ELR (cell line): ENCODE data around the gene FAM3D.

Experiments
- DNase-seq: peaks from one replicate; pipeline ENCODE4 v3.0.0-alpha.2; 2015; ENCODE audit warnings: low read depth

The FAM3D gene

GRCh38 chr3:58656631-58657030 is 9.9 kb downstream of the FAM3D start:
- DNase-seq: no peak

DNA sequence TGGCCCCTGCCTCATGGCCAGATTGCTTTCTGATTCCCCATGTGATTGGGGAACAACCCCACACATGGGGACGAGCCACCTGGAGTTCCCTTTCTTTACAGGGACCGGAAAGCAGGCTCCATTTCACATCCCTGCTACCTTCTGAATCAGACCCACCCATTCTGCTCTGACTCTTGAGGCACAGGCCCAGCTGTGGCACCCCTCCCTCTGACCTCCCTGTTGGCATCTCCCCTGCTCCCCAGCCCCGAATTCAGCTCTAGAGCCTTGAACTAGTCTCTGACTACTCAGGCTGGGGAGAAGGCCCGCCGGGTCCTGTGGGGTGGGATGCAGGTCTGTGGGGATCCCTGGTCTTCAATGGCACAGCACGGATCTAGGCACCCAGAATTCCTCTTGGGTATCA is 12.1 kb downstream of the FAM3D start:
- DNase-seq: no peak

DNA sequence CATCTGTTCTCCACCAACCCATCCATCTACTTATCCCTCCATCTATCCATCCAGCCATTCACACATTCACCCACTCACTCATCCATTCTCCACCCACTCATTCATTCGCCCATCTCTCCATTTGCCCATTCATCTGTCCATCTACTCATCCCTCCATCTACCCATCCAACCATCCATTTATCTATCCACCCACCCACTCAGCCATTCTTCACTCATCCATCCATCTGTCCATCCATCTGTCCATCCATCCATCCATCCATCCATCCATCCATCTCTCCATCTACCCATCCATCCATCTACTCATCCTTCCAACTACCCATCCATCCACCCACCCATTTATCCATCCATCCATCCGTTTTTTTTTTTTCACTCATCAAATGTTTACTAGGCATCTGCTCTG is 13.9 kb downstream of the FAM3D start:
- no peak for DNase-seq

DNA sequence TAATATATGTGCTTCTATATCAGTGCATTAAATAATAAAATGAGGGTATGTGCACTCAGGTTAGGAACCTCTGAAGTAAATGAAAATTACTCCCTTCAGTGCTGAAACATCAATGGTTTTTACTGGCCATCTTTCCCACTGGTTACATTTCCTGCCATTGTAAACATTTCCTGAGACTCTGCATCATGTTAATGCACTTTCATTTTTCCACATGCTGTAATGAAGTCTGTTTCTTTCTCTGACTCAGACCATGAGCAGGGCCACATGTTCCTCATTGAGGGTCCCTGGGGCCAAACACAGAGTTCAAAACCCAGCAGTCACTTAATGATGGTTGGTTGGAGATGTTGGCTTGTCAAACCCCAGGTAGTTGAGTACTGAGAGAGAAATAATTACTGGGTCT is 15.3 kb downstream of the FAM3D start:
- no peak for DNase-seq

GRCh38 chr3:58647381-58648141 is 19.0 kb downstream of the FAM3D start:
- no peak for DNase-seq

DNA sequence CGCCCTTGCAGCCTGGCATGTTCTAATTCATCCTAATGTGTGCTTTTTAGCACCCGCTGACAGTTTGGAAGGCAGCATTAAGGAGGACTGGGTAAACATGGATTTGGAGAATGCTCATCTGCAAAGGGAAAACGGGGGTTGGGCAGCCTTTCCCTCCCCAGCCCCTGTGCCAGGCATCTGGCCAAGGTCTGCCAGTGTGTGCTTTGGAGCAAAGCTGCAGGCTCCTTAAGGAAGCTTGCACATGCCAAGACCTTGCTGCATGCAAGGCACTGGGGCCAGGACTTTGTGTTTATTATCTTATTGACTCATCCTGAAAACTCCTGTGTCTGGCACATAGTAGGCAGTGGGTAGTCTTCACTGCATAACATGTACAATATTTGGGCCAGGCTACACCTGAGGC is 20.1 kb downstream of the FAM3D start:
- DNase-seq: peak; percentile 20

DNA sequence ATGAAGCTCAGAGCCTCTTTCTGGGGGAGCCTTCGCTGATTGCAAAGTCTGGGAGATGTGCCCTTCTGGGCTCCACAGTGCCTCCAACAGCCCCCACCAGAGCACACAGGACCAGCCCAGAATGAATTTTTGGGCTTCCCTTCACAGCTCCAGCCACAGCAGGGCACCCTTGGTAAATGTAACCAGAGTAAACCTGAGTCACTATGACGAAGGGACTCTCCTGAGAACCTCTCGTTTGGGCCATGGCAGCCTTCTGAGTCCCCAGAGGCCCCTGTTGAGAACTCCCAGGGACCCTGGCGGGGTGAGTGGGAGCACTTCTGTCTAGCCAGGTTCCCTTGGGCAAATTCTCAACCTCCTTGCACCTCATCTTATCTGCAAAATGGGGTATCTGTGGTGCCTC is 20.8 kb downstream of the FAM3D start:
- DNase-seq: no peak

DNA sequence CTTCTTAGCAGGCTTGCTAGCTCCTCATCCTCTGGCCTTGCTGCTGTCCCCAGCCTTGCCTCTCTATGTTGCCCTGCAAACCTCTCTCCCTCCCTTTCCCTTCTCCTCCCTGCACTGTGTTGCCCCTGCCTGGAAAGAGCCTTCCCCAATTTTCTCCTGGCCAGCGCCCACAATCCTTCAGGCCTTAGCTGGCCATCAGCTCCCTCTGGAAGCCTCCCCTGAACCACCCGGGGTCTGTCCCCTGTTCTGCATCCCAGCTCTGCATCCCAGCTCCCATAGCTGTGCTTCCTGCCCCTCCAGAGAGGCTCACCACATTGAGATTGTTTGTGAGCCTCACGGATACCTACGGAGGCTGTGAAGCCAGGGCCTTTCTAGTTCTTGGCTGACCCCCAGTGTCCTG is 23.7 kb downstream of the FAM3D start:
- no peak for DNase-seq

DNA sequence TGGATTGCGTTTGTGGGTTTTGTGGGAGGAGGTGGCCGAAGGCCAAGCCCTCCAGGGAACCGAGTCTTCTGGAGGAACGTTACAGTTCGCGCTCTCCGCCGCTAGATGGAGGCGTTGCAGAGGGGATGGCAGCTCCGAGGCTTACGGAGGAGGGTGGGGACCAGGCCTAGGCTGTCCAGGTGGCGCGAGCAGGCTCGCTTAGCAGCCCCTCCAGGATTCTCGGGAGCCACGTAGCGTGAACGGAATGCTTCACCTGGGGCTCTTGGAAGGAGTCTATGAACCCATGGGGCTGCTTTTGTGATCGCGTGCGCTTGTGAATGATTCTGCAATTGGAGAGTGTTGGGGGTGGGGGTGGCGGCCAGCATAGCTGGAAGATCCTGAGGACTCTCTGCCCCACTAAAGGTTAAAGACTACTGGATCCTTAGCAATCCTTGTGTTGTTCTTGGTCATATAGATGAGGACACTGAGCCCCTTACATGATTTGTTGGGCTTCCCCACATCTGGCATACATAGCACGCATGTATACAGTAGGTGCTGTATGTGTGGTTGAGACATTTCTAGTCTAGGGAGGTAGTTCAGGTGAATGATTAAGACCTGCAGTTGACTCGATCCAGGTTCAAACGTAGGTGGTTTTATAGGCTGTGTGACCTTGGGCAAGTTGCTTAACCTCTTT is 25.7 kb downstream of the FAM3D start:
- peak; percentile 84 for DNase-seq

GRCh38 chr3:58639842-58640241 is 26.7 kb downstream of the FAM3D start:
- no peak for DNase-seq

- peak; percentile 57 for DNase-seq
These were observed 27.6 kb downstream of the FAM3D start for GRCh38 chr3:58639001-58639400.

DNA sequence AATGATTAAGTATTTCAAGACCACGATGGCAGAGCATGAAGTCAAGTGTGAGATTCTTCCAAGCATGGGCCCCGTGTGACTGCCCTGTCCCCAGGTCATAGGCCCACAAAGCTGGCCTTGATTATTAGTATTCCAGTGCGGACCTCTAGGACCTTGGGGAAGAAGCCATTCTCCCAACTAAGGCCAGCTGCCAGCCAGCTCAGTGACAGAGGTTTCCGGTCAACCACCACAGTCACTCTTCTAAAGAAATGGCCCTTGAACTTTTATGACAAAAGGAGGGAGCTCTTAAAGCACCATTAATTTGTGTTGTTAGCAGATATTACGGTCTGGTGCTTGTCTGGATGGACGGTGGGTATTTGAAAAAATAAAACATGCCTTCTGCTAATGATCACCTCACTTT is 28.0 kb downstream of the FAM3D start:
- DNase-seq: no peak

- no peak for DNase-seq
These were observed 29.1 kb downstream of the FAM3D start for GRCh38 chr3:58637509-58637908.

DNA sequence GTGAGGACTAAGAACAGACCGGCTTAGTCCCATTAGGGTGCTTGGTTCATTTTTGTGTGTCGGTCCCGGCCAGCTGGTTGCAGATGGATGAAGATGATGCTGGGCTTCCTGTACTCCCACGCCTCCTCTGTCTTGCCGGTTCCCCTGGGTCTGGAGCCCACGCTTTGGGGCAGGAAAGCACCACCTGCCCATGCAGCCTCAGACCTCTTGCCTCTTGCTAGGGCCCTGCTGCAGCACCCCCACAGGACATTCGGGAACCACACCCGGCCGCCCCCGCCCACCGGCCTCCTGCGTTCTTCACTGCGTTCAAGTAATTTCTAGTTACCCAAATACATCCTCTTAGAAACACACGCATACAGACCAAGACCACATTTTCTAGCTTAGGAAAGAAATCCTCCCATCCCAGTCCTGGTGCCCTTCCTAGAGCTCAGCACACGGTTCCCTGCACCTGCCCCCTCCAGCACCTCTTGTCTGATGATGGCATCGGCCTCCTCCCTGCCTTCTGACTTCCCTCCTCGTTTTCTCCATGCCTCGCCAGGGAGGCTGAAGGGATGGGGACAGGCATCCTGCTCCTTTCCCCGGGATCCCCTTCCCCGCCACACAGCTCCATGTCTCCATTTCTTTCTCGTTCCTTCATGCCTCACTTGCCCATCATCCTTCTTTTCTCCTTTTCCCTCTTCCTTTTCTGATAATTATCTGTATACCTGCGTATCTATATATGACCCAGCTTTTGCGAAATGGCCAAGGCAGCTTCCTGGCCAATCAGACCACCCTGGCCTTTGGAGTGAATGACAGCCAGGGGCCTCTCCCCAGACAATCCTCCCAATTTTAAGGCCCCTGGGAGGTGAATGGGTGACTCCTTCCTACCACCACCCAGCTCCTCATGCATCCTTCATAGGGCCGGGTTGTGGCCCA is 30.9 kb downstream of the FAM3D start:
- DNase-seq: no peak

GRCh38 chr3:58633157-58633865 is 33.3 kb downstream of the FAM3D start:
- no peak for DNase-seq

DNA sequence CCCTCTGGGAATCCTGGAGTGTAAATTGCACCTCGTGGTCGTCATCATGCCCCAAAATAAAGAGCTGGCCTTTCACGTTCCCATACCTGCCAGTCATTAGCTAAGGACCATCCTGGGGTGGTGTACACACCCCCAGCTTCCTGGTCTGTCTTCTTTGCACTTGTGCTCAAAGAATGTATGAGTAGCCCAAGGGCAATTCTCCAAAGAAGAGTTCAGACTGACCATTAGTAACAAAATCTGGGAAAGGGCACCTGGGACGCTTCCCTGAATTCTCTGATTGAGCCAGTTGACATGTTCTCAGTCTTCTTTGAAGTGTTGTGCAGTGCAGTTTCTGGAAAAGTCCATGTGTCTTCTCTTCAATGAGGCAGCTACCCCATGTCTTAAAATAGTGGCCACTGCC is 34.8 kb downstream of the FAM3D start:
- no peak for DNase-seq

DNA sequence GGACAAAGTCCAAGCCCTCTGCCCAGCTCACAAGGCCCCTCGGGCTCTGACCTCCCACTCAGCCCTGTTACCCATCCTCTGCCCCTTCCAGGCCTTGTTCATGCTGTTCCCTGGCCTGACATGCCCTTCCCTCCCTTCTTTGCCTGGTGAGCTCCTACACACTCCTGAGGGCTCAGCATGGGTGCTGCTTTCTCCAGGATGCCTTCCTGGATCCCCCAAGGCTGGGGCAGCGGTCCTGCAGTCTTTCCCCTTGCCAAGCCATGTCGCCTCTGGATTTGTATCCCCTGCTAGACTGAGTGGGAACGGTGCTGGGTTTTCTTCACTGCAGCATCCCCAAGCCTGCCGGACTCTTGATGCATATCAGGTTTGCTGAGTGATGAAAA is 35.9 kb downstream of the FAM3D start:
- DNase-seq: no peak

DNA sequence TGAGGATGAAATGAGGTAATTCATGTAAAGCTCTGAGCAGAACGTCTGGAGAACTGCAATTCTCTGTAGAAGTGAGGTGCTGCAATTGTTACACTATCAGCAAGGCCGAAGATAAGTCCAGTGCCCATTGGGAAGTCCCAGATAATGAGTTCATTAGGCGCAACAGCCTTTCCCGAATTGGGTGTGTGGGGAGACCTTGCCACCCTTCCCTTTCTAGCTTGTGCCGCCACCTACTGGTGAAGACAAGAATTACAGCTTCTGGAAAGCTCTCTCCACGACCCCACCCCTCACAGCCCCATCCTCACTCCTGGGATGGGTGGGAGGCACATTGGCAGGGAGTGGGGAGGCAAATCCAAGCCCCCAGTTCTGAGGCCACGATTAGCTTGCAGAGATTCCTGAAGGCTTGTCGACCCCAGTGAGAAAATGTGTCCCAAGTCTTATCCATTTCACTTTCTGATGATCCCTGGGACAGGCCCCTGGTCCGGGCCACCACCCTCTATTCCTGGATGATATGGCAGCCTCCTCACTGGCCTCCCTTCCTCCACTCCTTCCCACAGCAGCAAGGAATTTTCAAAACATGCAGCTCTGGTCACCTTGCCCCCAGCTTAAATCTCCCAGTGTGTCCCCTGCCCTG is 36.4 kb downstream of the FAM3D start:
- peak; percentile 72 for DNase-seq

DNA sequence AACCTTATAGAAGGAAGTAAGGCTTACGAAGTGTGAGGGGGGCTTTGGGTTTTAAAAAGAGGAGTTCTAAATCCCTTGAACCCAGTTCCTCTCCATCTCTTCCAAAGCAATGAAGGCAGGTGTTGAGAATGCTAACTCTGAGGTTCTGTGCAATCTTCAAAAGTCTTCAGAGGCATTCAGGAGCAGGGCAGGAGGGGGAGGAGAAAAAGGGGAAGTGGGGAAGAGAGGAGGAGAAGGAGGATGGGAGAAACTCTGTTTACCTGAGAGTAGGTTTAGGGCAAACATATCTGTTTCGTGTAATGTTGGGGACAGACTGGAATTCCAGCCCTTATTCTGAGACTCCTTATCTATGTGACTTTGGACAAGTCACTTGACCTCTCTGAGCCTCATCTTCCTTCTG is 36.9 kb downstream of the FAM3D start:
- no peak for DNase-seq

DNA sequence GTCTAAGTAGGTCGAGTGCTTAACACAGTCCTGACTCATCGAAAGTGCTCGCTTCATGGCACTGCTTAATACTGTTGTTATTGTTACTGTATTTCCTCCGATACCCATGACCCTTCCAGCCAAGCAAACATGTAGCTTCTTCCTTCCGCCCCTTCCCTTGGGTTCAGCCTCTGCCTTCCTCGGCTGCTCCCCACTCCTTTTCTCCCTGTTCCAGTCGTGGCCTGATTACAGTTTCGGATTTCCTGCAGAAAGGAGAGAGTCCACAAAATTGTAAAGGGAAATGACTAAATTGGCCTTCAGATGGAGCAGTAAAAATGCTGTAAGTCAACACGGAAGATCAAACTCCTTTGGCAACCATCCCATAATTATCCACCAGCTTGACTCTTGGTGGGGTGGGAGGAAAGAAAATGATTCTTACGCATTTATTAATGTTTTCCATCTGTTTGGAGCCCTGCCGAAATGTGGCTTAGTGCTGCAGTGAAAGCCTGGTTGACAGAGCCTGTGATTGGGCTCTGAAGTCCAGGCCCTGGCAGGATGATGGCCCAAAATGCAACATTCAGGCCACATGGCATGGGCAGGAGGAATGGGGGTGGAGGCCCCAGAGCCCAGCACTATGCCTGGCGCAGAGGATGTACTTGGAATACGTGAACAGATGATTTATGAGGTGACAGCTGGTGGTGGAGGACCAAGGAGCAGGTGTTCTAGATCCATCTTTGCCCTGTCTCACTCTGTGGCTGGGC is 37.6 kb downstream of the FAM3D start:
- DNase-seq: peak; percentile 73

- DNase-seq: no peak
These were observed 38.6 kb downstream of the FAM3D start for GRCh38 chr3:58627941-58628340.
